HG02763 (cell line): ENCODE measurements around the gene OXSM.

Experiments used
- ATAC-seq: cut with Tn5 transposase; IDR thresholded peaks from one replicate; pipeline ENCODE4 v1.9.1; 2021; ENCODE audit warnings: mild to moderate bottlenecking, moderate library complexity; ENCODE audit not compliant: unreplicated experiment

The OXSM gene

GRCh38 chr3:25789596-25790556, at the start of gene OXSM:
TSS of gene OXSM (plus strand) at chr3:25790090. CDS start at chr3:25791021, 931 bp downstream.
- peak; percentile 95 for ATAC-seq

GRCh38 chr3:25744470-25744869, 45.4 kb upstream of the OXSM start:
- ATAC-seq: no peak

- no peak for ATAC-seq
Measured at GRCh38 chr3:25747033-25747432, 42.9 kb upstream of the OXSM start.

- ATAC-seq: no peak
Measured at GRCh38 chr3:25748189-25748588, 41.7 kb upstream of the OXSM start.

- no peak for ATAC-seq
Measured at GRCh38 chr3:25749031-25749581, 40.8 kb upstream of the OXSM start.

- ATAC-seq: no peak
Measured at GRCh38 chr3:25751048-25751447, 38.8 kb upstream of the OXSM start.

- no peak for ATAC-seq
Measured at GRCh38 chr3:25751725-25752124, 38.2 kb upstream of the OXSM start.

GRCh38 chr3:25768851-25769250, 21.0 kb upstream of the OXSM start:
- ATAC-seq: peak; percentile 80

GRCh38 chr3:25775936-25776335, 14.0 kb upstream of the OXSM start:
- ATAC-seq: peak; percentile 46

GRCh38 chr3:25780618-25781017, 9.3 kb upstream of the OXSM start:
- ATAC-seq: no peak

GRCh38 chr3:25781145-25781757, 8.6 kb upstream of the OXSM start:
- no peak for ATAC-seq

- ATAC-seq: peak; percentile 53
Measured at GRCh38 chr3:25781758-25782594, 7.9 kb upstream of the OXSM start.

GRCh38 chr3:25782636-25782937, 7.3 kb upstream of the OXSM start:
- ATAC-seq: no peak

GRCh38 chr3:25782938-25783660, 6.8 kb upstream of the OXSM start, which contains the start of gene NGLY1:
TSS of gene NGLY1 (minus strand) at chr3:25783443. CDS start at chr3:25783390, 53 bp downstream.
- peak; percentile 72 for ATAC-seq

- ATAC-seq: peak; percentile 29
Measured at GRCh38 chr3:25783661-25784512, 6.0 kb upstream of the OXSM start.

- ATAC-seq: no peak
Measured at GRCh38 chr3:25784971-25785370, 4.9 kb upstream of the OXSM start.

- no peak for ATAC-seq
Measured at GRCh38 chr3:25785826-25786225, 4.1 kb upstream of the OXSM start.

GRCh38 chr3:25787689-25788088, 2.2 kb upstream of the OXSM start:
- no peak for ATAC-seq

- no peak for ATAC-seq
Measured at GRCh38 chr3:25789209-25789595, 688 bp upstream of the OXSM start.
